Neural crest cell (in vitro differentiated cells): Measurements from ENCODE around the gene CNIH3. TPM values are rescaled to one million over a fixed set of nuclear protein-coding genes. Genes with fewer than 3 reads are reported as not detected.

Experiments
- DNase-seq: peaks from one replicate; pipeline ENCODE4 v3.0.0; 2021; ENCODE audit warnings: low read depth, mixed read lengths, low spot score
- H3K27ac Mint-ChIP-seq: one replicate; pipeline ENCODE4 v1.8.0; 2021; ENCODE audit warnings: mild to moderate bottlenecking, mixed read lengths; ENCODE audit not compliant: unreplicated experiment
- H3K27me3 Mint-ChIP-seq: 2 replicates; pipeline ENCODE4 v1.8.0; 2021; ENCODE audit warnings: low read depth, mild to moderate bottlenecking, mixed read lengths
- H3K36me3 Mint-ChIP-seq: 2 replicates; pipeline ENCODE4 v1.8.0; 2021; ENCODE audit warnings: low read depth, mild to moderate bottlenecking, mixed read lengths
- H3K4me1 Mint-ChIP-seq: 2 replicates; pipeline ENCODE4 v1.8.0; 2021; ENCODE audit warnings: mixed read lengths
- H3K4me3 Mint-ChIP-seq: one replicate; pipeline ENCODE4 v1.8.0; 2021; ENCODE audit warnings: mild to moderate bottlenecking, mixed read lengths
- H3K9me3 Mint-ChIP-seq: 2 replicates; pipeline ENCODE4 v1.8.0; 2021; ENCODE audit warnings: mixed read lengths
- CTCF ChIP-seq: fragments of 200-600 bp; sonication (generic); conservative IDR thresholded peaks from 2 replicates; pipeline ENCODE4 v1.5.0; 2021; ENCODE audit warnings: antibody characterized with exemption, mild to moderate bottlenecking
- total RNA-seq: library from RNA; stranded (reverse); gene quantifications from 2 replicates; pipeline ENCODE4 v1.2.1, GENCODE V29; 2021

The CNIH3 gene
- total RNA-seq, 1 donor from 2014 or later = 3.8 TPM

- Mint-ChIP-seq H3K4me3 (no peak overlapping the region), H3K36me3 (no peaks in the 10 kb centered on the region), H3K27me3 (peaks cover 85% of the 10 kb centered on the region), H3K4me1 (peaks cover 17% of the 10 kb centered on the region), H3K27ac (peak overlapping the region; percentile 14), H3K9me3 (no peaks in the 10 kb centered on the region)
- DNase-seq = no peak
- TF ChIP-seq CTCF = no peak
These were observed 79.9 kb downstream of the CNIH3 start for GRCh38 chr1:224696021-224696420.

- Mint-ChIP-seq H3K27ac (no peak overlapping the region), H3K4me3 (no peak overlapping the region), H3K27me3 (peaks cover 87% of the 10 kb centered on the region), H3K9me3 (no peaks in the 10 kb centered on the region), H3K36me3 (no peaks in the 10 kb centered on the region), H3K4me1 (peaks cover 13% of the 10 kb centered on the region)
- DNase-seq = no peak
- no peak for TF ChIP-seq CTCF
These were observed 81.0 kb downstream of the CNIH3 start for GRCh38 chr1:224696891-224697765.

DNA sequence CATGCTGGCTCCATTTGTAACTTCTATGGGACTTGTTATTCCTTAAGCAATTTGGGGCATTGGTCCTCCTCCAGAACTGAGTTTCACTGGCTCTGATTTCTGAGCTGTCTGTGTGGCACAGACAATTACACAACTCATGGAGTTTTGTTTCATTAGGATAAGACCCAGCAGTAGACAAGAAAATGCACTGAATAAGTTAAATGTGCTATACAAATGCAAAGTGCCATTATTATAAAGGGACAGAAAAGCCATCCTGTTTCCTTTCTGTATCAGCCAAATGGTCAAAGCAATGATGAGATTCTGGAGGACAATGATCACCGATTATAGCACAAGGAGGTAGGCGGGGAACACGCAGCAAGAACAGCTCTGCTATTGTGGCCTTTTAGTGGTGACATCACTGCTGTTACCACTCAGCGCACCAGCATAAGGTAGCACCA lies 81.9 kb downstream of the CNIH3 start:
- Mint-ChIP-seq H3K4me3 (no peak overlapping the region), H3K4me1 (peaks cover 13% of the 10 kb centered on the region), H3K36me3 (no peaks in the 10 kb centered on the region), H3K27me3 (peaks cover 95% of the 10 kb centered on the region), H3K9me3 (no peaks in the 10 kb centered on the region), H3K27ac (no peak overlapping the region)
- no peak for DNase-seq
- no peak for TF ChIP-seq CTCF

DNA sequence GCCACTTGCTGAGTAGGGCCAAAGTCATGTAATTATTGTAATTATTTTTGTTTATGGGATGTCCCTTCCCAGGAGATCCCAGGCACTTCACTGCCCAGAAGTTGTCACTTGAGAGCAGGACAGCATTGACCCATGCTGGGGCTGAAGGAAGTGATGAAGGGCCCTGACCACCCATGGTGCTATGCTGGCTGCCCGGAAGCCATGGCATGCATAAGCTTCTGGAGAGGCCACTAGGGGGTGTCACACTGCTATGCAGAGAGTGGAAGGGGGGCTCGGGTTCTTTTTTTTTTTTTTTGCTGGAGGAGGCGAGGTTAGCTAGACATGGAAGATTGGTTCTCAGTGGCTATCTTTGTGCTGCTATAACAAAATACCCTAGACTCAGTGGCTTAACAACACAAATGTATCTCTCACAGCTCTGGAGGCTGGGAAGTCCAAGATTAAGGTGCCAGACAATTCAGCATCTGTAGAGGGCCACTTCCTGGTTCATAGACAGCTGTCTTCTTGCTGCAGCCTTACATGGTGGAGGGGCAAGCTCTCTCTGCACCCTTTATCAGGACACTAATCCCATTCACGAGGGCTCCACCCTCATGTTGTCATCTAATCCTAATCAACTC lies 84.9 kb downstream of the CNIH3 start:
- peaks cover 13% of the 10 kb centered on the region for H3K4me1 Mint-ChIP-seq
- no peaks in the 10 kb centered on the region for H3K36me3 Mint-ChIP-seq
- H3K9me3 Mint-ChIP-seq = no peaks in the 10 kb centered on the region
- peaks cover 90% of the 10 kb centered on the region for H3K27me3 Mint-ChIP-seq
- no peak overlapping the region for H3K27ac Mint-ChIP-seq
- no peak overlapping the region for H3K4me3 Mint-ChIP-seq
- DNase-seq = no peak
- TF ChIP-seq CTCF = peak; percentile 37

DNA sequence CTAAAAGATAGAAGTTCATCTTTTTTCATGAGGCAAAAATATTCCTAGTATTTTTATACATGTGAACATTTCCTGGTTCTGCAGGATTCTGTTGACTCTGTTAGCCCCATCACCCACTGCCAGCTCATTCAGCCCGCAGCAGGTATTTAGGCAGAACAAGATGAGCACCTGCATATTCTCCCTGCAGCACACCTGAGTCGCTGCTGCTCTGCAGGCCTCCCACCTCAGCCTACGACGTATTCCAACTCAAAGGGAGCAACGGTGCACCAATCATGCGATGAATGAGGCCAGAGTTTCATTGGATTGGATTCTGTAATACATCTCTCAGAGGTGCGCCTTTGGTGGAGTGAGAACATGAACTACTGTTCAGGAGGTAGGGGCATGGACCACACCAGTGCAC lies 87.6 kb downstream of the CNIH3 start:
- DNase-seq = no peak
- H3K4me1 Mint-ChIP-seq = peaks cover 10% of the 10 kb centered on the region
- no peak overlapping the region for H3K27ac Mint-ChIP-seq
- H3K27me3 Mint-ChIP-seq = peaks cover 72% of the 10 kb centered on the region
- H3K36me3 Mint-ChIP-seq = no peaks in the 10 kb centered on the region
- no peak for TF ChIP-seq CTCF
- H3K9me3 Mint-ChIP-seq = no peaks in the 10 kb centered on the region
- H3K4me3 Mint-ChIP-seq = no peak overlapping the region
